Vagina (tissue), 2 donors: Measurements from ENCODE around the gene OSGEPL1.

Source experiments
- CTCF ChIP-seq, 3 experiments: fragments of 450-650 bp in 2 of 3; fragments of 200-600 bp in 1 of 3; sonication (generic) in 1 of 3; IDR thresholded peaks; one replicate each; pipeline ENCODE4 v1.5.1; 2017 to 2019; ENCODE audit warnings: antibody characterized with exemption in 3 of 3, mild to moderate bottlenecking in 2 of 3, moderate library complexity in 2 of 3
- POLR2A ChIP-seq, 2 donors: fragments of 450-650 bp; IDR thresholded peaks; one replicate each; pipeline ENCODE4 v1.6.1; 2017; ENCODE audit warnings: antibody characterized with exemption in 2 of 2, mild to moderate bottlenecking in 2 of 2, moderate library complexity in 2 of 2
- POLR2AphosphoS5 ChIP-seq, 2 donors: sonication (generic); formaldehyde crosslinking; IDR thresholded peaks; one replicate each; pipeline ENCODE4 v1.9.0; 2017; ENCODE audit warnings: antibody characterized with exemption in 2 of 2, mild to moderate bottlenecking in 2 of 2, low read depth in 1 of 2; ENCODE audit not compliant: insufficient read depth in 1 of 2

- TF ChIP-seq POLR2A (IDR thresholded peaks at IDR 0.05): no peak
- TF ChIP-seq CTCF (IDR thresholded peaks at IDR 0.05): no peak
- TF ChIP-seq POLR2AphosphoS5 (IDR thresholded peaks at IDR 0.05; ENCODE audit: insufficient read depth in 1 of 2, low read depth in 1 of 2): no peak
Measured at GRCh38 chr2:189709501-189710221, 52.9 kb downstream of the OSGEPL1 start.
